SK-N-SH treated with all-trans-retinoic acid at 6 μM for 48 hours (cell line): ENCODE measurements around the gene GCA.

Experiments
- ATAC-seq: fragments of 200-7000 bp; cut with Tn5 transposase; 3 replicates; pipeline ENCODE4 v1.9.1; 2020; ENCODE audit warnings: mild to moderate bottlenecking, moderate library complexity
- ARNTL ChIP-seq: fragments of 450-650 bp; formaldehyde crosslinking; IDR thresholded peaks from 2 replicates; pipeline ENCODE4 v1.5.0; 2020; ENCODE audit warnings: low read depth, mild to moderate bottlenecking, moderate library complexity, borderline replicate concordance
- BACH2 ChIP-seq: fragments of 250-450 bp; sonication (Bioruptor Pico); IDR thresholded peaks from 2 replicates; pipeline ENCODE4 v1.9.0; 2021; ENCODE audit warnings: mild to moderate bottlenecking, borderline replicate concordance
- CREB5 ChIP-seq: fragments of 250-450 bp; sonication (Bioruptor Pico); IDR thresholded peaks from 2 replicates; pipeline ENCODE4 v1.5.1; 2020; ENCODE audit warnings: low read depth, mild to moderate bottlenecking, moderate library complexity
- CSDC2 ChIP-seq: fragments of 250-450 bp; sonication (Bioruptor Pico); IDR thresholded peaks from 2 replicates; pipeline ENCODE4 v1.5.0; 2020; ENCODE audit warnings: mild to moderate bottlenecking, moderate library complexity
- CSRNP3 ChIP-seq: fragments of 250-450 bp; sonication (Bioruptor Pico); IDR thresholded peaks from 2 replicates; pipeline ENCODE4 v1.5.1; 2021; ENCODE audit warnings: mild to moderate bottlenecking, moderate library complexity
- ESRRG ChIP-seq: fragments of 250-450 bp; sonication (Bioruptor Pico); IDR thresholded peaks from 2 replicates; pipeline ENCODE4 v1.6.1; 2021; ENCODE audit warnings: mild to moderate bottlenecking
- GLIS3 ChIP-seq: fragments of 250-450 bp; sonication (Bioruptor Pico); IDR thresholded peaks from 2 replicates; pipeline ENCODE4 v1.5.0; 2020; ENCODE audit warnings: mild to moderate bottlenecking, moderate library complexity
- ISL1 ChIP-seq: fragments of 250-450 bp; sonication (Bioruptor Pico); IDR thresholded peaks from 2 replicates; pipeline ENCODE4 v2.1.2; 2022; ENCODE audit warnings: mild to moderate bottlenecking, moderate library complexity
- OSR1 ChIP-seq: fragments of 250-450 bp; sonication (Bioruptor Pico); IDR thresholded peaks from 2 replicates; pipeline ENCODE4 v1.8.0; 2022; ENCODE audit warnings: moderate library complexity, mild to moderate bottlenecking, inconsistent platforms
- PATZ1 ChIP-seq: fragments of 250-450 bp; sonication (Bioruptor Pico); IDR thresholded peaks from 2 replicates; pipeline ENCODE4 v1.8.0; 2020; ENCODE audit warnings: mild to moderate bottlenecking, moderate library complexity, borderline replicate concordance
- POU6F1 ChIP-seq: fragments of 250-450 bp; sonication (Bioruptor Pico); IDR thresholded peaks from 2 replicates; pipeline ENCODE4 v1.8.0; 2021; ENCODE audit warnings: low read depth, mild to moderate bottlenecking, moderate library complexity, borderline replicate concordance
- PPARA ChIP-seq: fragments of 250-450 bp; sonication (Bioruptor Pico); IDR thresholded peaks from 2 replicates; pipeline ENCODE4 v1.5.0; 2020; ENCODE audit warnings: mild to moderate bottlenecking, borderline replicate concordance
- RARB ChIP-seq: fragments of 250-450 bp; sonication (Bioruptor Pico); IDR thresholded peaks from 2 replicates; pipeline ENCODE4 v1.8.0; 2021; ENCODE audit warnings: mild to moderate bottlenecking, moderate library complexity
- SNAI2 ChIP-seq: fragments of 250-450 bp; sonication (Bioruptor Pico); IDR thresholded peaks from 2 replicates; pipeline ENCODE4 v1.5.0; 2020; ENCODE audit warnings: mild to moderate bottlenecking, moderate library complexity
- TCF4 ChIP-seq: fragments of 250-450 bp; sonication (Bioruptor Pico); IDR thresholded peaks from 2 replicates; pipeline ENCODE4 v1.8.0; 2021; ENCODE audit warnings: mild to moderate bottlenecking, moderate library complexity, borderline replicate concordance
- TOX ChIP-seq: fragments of 250-450 bp; sonication (Bioruptor Pico); IDR thresholded peaks from 2 replicates; pipeline ENCODE4 v1.8.0; 2021; ENCODE audit warnings: mild to moderate bottlenecking, moderate library complexity, borderline replicate concordance
- TSHZ2 ChIP-seq: fragments of 250-450 bp; sonication (Bioruptor Pico); IDR thresholded peaks from 2 replicates; pipeline ENCODE4 v1.5.0; 2020; ENCODE audit warnings: mild to moderate bottlenecking, moderate library complexity
- ZC3H10 ChIP-seq: fragments of 250-450 bp; sonication (Bioruptor Pico); IDR thresholded peaks from 2 replicates; pipeline ENCODE4 v1.5.1; 2021; ENCODE audit warnings: mild to moderate bottlenecking, moderate library complexity
- ZFP3 ChIP-seq: fragments of 250-450 bp; sonication (Bioruptor Pico); IDR thresholded peaks from 2 replicates; pipeline ENCODE4 v1.5.0; 2020; ENCODE audit warnings: mild to moderate bottlenecking, moderate library complexity
- ZFP30 ChIP-seq: fragments of 450-650 bp; formaldehyde crosslinking; IDR thresholded peaks from 2 replicates; pipeline ENCODE4 v1.5.0; 2022; ENCODE audit warnings: mild to moderate bottlenecking, moderate library complexity
- ZNF565 ChIP-seq: fragments of 450-650 bp; formaldehyde crosslinking; conservative IDR thresholded peaks from 2 replicates; pipeline ENCODE4 v1.5.0; 2020; ENCODE audit warnings: low read depth, mild to moderate bottlenecking, moderate library complexity
- ZNF70 ChIP-seq: fragments of 450-650 bp; formaldehyde crosslinking; IDR thresholded peaks from 2 replicates; pipeline ENCODE4 v1.5.0; 2020; ENCODE audit warnings: mild to moderate bottlenecking, moderate library complexity

Gene GCA

GRCh38 chr2:162320864-162321517, 22.9 kb upstream of the GCA start:
- no peak for ATAC-seq
- TF ChIP-seq TOX (no peak), TCF4 (no peak), PATZ1 (CRISPR knock-in tag) (no peak), POU6F1 (CRISPR knock-in tag) (no peak), RARB (CRISPR knock-in tag) (no peak), ZNF565 (CRISPR knock-in tag) (no peak), ARNTL (CRISPR knock-in tag) (no peak), BACH2 (CRISPR knock-in tag) (no peak), OSR1 (CRISPR knock-in tag) (no peak), CSRNP3 (CRISPR knock-in tag) (no peak), CREB5 (no peak), ZNF70 (CRISPR knock-in tag) (no peak), ESRRG (CRISPR knock-in tag) (no peak), CSDC2 (no peak)

- no peak for ATAC-seq
- TF ChIP-seq TOX, result no peak
- no peak for TF ChIP-seq ZFP30 (CRISPR knock-in tag)
- no peak for TF ChIP-seq BACH2 (CRISPR knock-in tag)
- no peak for TF ChIP-seq OSR1 (CRISPR knock-in tag)
- no peak for TF ChIP-seq SNAI2
- TF ChIP-seq TSHZ2 (CRISPR knock-in tag), result no peak
- no peak for TF ChIP-seq GLIS3
- no peak for TF ChIP-seq CSDC2
- TF ChIP-seq CSRNP3 (CRISPR knock-in tag), result no peak
- TF ChIP-seq ZNF565 (CRISPR knock-in tag), result no peak
- TF ChIP-seq ESRRG (CRISPR knock-in tag), result no peak
- no peak for TF ChIP-seq PATZ1 (CRISPR knock-in tag)
- TF ChIP-seq TCF4, result no peak
- TF ChIP-seq ZC3H10 (CRISPR knock-in tag), result no peak
- no peak for TF ChIP-seq CREB5
- TF ChIP-seq ZFP3 (CRISPR knock-in tag), result no peak
- TF ChIP-seq ISL1 (CRISPR knock-in tag), result no peak
- no peak for TF ChIP-seq PPARA (CRISPR knock-in tag)
Measured at GRCh38 chr2:162324953-162325352, 19.0 kb upstream of the GCA start.
